GM13977 (cell line): Measurements from ENCODE around the gene PPP1R14B.
"Not testable (repeated sequence)": the region's sequence is repeated elsewhere in the genome, so short reads cannot be mapped to it uniquely, and the experiment has no call there.

ENCODE experiments used
- DNase-seq: peaks from one replicate; pipeline ENCODE4 v3.0.0; 2012; ENCODE audit warnings: low spot score
- CTCF ChIP-seq: IDR thresholded peaks from 2 replicates; pipeline ENCODE4 v1.5.1; 2012; ENCODE audit warnings: mild to moderate bottlenecking, control low read depth; ENCODE audit not compliant: insufficient read depth; ENCODE audit errors: extremely low read depth, missing control alignments
- in situ Hi-C: fragments of 300-500 bp; cut with MboI; formaldehyde crosslinking; loops from one replicate; pipeline ENCODE4 v1.12.0; 2022; ENCODE audit warnings: low sequenced_read_pairs, low pct_unique_long_range_greater_than_20kb, mixed read lengths, inconsistent platforms; ENCODE audit not compliant: unreplicated experiment

The PPP1R14B gene

GRCh38 chr11:64248578-64248977 lies 1.8 kb upstream of the PPP1R14B start:
- DNase-seq: no peak
- in situ Hi-C loops: no loop called here
- no peak for TF ChIP-seq CTCF

- TF ChIP-seq CTCF: no peak
- DNase-seq: no peak
- in situ Hi-C loops: no loop called here
Observed at GRCh38 chr11:64247729-64248531, 1.2 kb upstream of the PPP1R14B start.

DNA sequence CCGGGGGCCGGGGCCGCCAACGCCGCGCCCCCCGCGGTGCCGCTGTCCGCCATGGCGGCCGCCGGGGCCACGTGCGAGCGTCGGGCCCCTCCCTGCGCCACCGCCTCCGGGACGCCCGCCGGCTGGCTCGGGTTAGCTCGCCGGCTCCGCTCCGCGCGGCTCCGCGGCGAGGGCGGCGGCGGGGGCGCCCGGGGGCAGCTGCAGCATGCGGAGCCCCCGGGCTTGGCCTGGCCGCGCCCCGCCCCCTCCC lies 197 bp downstream of the PPP1R14B start:
- DNase-seq, in situ Hi-C loops: not testable (repeated sequence)

DNA sequence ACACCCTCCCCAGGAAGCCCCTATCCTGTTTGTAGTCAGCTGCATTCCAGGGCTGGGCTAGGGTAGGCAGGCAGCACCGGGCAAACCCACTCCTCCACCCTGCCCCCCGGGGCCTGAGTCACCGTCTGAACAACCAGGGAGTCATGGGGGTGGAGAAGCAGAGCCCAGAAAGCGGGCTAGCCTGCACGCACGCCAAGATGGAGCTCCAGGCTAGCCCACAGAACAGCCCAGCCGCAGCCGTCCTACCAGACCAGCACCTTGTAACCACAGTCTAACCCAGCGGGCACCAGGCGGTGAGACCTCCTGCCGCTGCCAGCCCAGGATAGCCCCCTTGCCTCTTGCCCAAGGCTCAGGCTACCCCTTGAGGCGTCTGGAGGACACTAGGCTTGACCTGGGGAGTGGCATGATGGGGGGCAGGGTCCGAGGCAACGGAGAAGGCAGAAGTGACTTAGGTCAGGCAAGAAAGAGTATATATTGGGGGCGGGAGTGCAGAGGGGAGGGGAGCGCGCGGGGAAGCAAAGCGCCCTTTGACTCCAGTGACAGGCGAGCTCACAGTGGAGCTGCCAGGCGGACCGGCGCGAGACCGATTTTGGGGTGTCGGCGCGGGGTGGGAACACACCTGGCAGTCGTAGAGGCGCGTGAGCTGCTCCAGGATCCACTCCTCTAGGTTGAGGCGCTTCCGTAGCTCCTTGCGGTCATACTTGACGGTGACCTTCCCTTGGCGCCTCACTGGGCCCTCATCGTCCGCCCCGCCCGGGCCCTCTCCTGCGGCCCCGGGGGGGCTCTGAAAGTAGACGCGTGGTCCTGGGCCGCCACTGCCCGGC lies 734 bp downstream of the PPP1R14B start:
- TF ChIP-seq CTCF: no peak
- no peak for DNase-seq
- in situ Hi-C loops: no loop called here

DNA sequence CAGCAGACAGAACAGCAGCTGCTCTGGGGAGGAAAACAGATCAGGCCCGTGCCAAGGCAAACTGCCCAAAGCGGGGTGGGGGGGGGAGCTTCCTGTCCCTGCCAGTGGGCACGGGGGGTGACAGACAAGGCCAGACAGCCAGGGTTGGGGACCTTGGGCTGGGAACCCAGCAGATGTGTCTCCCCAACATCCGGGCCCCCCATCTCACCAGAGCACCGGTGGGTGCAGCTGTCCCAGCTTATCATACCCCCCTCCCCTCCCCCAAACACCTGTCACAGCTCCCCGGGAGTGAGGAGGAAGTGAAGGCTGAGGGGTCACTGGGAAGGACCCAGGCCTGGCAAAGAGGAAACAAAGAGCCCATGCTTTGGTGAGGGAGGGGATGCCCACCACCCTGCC lies 1.3 kb downstream of the PPP1R14B start:
- no peak for DNase-seq
- in situ Hi-C loops: no loop called here
- TF ChIP-seq CTCF: no peak

DNA sequence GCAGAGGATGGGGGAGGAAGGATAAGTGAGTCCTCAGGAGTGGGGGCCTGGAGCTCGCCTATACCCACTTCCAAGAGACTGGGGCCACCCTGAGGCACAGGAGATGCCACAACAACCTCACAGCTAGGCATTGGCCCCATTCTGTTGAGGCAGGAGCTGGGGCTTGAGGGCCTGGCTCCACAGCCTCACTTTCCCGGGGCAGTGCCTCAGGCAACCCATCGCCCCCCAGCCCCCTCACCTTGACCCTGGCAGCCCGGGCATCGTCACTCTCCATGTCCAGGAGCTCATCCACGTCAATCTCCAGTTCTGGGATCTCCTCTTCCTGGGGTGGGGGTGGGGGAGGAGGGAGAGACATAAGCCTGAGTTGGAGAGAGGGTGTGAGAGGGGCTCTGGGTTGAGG lies 1.8 kb downstream of the PPP1R14B start:
- in situ Hi-C loops: no loop called here
- no peak for TF ChIP-seq CTCF
- no peak for DNase-seq

DNA sequence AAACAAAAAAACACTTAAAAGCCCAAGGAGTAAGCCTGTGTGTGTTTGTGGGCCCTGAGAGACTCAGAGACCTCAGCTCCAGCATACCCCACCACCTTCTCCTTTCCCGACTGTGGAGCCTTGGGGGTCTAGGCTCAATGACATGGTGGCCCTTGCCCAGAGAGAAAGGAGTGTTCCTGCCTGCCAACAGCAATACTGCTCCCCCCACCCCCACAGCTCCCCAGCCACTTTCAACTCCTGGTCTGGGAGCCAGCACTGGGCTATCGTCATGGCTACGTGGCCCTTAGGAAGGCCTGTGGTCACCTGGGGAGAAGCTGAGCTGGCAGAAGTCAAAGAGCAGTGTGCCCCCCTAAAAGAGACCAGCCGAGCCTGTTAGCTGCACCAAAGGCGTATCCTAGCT lies 2.6 kb downstream of the PPP1R14B start:
- no peak for DNase-seq
- in situ Hi-C loops: no loop called here
- no peak for TF ChIP-seq CTCF
